ENCODE results near the gene MC1R. TPM values are rescaled to one million over a fixed set of nuclear protein-coding genes. Genes with fewer than 3 reads are reported as not detected.
"Not testable (repeated sequence)": the region's sequence is repeated elsewhere in the genome, so short reads cannot be mapped to it uniquely, and the experiment has no call there.

The MC1R gene
- total RNA-seq, 1 donor from 2014 or later = 5.5 TPM

DNA sequence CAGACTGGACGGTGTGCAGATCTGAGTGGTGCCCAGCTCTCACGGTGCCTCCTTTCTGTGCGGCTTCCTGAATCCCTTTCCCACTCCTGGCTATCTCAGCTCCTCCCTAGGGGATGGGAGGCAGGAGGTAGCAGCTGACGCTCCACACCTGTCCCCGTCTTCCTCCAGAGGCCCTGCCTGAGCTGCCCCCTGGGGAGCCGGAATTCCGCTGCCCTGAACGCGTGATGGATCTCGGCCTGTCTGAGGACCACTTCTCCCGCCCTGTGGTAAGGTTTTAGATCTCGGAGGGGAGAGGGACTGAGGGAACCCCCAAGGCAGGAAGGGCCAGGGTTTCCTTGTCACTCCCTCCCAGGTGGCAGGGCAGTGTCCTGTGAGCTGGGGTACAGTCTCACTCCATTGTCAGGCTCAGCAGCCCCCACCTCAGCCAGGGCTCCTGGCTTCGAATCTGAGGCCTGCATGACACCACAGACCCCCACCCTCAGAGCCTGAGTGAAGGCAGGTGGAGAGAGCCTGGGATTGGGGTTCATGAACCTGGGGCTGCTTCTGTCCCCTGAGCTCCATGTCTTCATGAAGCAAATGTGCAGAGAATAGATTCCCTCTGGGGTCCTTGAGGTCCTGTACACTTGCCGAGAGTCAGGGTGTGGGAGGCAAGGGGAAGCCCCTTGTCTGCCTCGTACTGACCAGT is 36.5 kb downstream of the MC1R start:
- no peak overlapping the region for H3K4me3 Mint-ChIP-seq
- H3K27ac Mint-ChIP-seq = no peak overlapping the region
- H3K27me3 Mint-ChIP-seq (ENCODE audit: insufficient read depth) = peaks cover 3% of the 10 kb centered on the region
- H3K4me1 Mint-ChIP-seq (ENCODE audit: low read depth) = no peaks in the 10 kb centered on the region
- no peak for DNase-seq (ENCODE audit: low spot score)
- intact Hi-C loops (cut with micrococcal nuclease) = no loop called here
- H3K9me3 Mint-ChIP-seq = no peaks in the 10 kb centered on the region
- H3K36me3 Mint-ChIP-seq (ENCODE audit: low read depth) = peaks cover 11% of the 10 kb centered on the region

DNA sequence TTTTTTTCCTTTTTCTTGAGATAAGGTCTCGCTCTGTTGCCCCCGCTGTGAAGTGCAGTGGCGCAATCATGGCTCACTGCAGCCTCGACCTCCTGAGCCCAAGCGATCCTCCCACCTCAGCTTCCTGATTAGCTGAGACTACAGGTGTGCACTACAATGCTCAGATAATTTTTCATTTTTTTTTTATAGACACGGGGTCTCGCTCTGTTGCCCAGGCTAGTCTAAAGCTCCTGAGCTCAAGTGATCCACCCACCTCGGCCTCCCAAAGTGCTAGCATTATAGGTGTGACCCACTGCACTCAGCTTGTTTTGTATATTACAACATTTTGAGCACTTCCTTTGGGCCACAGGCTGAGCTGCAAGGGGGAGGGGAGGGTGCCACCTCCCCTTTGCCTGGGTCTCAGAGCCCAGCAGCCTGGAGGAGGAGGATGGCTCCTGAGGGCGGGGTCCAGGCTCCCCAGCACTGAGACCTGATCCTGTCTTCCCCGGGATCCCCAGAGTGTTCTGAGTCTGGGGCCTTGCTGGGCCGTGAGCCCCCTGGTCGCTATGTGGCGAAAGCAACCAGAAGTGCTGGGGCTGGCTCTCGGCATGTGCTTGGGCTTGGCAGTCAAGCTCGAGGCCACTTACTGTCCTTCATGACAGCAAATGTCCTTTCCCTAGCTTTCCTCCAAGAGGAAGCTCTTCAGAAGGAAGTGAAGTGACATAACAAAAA is 38.0 kb downstream of the MC1R start:
- H3K36me3 Mint-ChIP-seq (ENCODE audit: low read depth) = peaks cover 11% of the 10 kb centered on the region
- no peak for DNase-seq (ENCODE audit: low spot score)
- intact Hi-C loops (cut with micrococcal nuclease) = no loop called here
- H3K4me3 Mint-ChIP-seq = no peak overlapping the region
- no peaks in the 10 kb centered on the region for H3K4me1 Mint-ChIP-seq (ENCODE audit: low read depth)
- no peaks in the 10 kb centered on the region for H3K9me3 Mint-ChIP-seq
- no peak overlapping the region for H3K27ac Mint-ChIP-seq
- H3K27me3 Mint-ChIP-seq (ENCODE audit: insufficient read depth) = no peaks in the 10 kb centered on the region

DNA sequence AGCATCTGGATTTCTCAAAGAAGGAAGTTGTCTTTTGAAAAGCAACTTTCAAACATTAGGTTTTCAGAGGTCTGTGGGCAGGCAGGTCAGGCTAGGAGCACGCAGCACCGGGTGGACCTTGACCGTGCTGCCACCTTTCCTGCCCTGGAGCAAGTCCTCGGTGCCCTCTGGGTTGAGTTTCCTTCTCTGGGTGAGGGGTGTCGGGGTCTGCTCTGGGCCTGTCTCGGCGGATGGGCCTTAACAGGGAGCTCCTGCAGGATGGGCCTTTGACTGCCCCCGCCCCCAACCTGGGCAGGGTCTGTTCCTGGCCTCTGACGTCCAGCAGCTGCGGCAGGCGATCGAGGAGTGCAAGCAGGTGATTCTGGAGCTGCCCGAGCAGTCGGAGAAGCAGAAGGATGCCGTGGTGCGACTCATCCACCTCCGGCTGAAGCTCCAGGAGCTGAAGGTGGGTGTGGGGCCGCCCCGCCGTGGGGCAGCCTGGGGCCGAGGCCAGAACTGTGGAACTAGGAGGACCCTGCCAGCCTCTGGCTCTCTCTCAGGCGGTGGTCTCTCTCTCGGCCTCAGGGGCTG is 38.6 kb downstream of the MC1R start:
- DNase-seq (ENCODE audit: low spot score) = no peak
- H3K27ac Mint-ChIP-seq = no peak overlapping the region

DNA sequence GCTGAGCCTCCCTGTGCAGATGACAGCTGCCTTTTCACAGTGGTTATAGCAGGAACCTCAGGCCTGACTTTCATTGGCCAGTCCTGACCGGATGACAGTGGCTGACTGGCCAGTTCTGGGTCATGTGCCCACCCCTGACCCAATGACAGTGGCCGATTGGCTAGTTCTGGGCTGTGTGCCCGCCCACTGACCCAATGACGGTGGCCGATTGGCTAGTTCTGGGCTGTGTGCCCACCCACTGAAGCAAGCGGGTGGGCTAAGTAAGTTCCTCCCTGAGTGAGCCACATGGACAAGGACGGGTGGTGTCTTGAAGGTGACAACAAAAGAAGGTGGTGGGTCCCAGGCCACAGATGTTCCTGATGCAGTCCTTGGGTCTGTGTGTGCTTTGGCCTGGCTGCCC is 39.4 kb downstream of the MC1R start:
- H3K4me1 Mint-ChIP-seq (ENCODE audit: low read depth) = no peaks in the 10 kb centered on the region
- no peaks in the 10 kb centered on the region for H3K27me3 Mint-ChIP-seq (ENCODE audit: insufficient read depth)
- DNase-seq (ENCODE audit: low spot score) = no peak
- no peak overlapping the region for H3K27ac Mint-ChIP-seq
- no peaks in the 10 kb centered on the region for H3K9me3 Mint-ChIP-seq
- intact Hi-C loops (cut with micrococcal nuclease) = no loop called here
- H3K36me3 Mint-ChIP-seq (ENCODE audit: low read depth) = peaks cover 11% of the 10 kb centered on the region
- no peak overlapping the region for H3K4me3 Mint-ChIP-seq

More for the DNA sequence above, 38.6 kb downstream of the MC1R start:
- intact Hi-C loops (cut with micrococcal nuclease) = no loop called here
- Mint-ChIP-seq H3K27me3 (ENCODE audit: insufficient read depth) (no peaks in the 10 kb centered on the region), H3K4me3 (no peak overlapping the region), H3K4me1 (ENCODE audit: low read depth) (no peaks in the 10 kb centered on the region), H3K9me3 (no peaks in the 10 kb centered on the region), H3K36me3 (ENCODE audit: low read depth) (peaks cover 11% of the 10 kb centered on the region)

DNA sequence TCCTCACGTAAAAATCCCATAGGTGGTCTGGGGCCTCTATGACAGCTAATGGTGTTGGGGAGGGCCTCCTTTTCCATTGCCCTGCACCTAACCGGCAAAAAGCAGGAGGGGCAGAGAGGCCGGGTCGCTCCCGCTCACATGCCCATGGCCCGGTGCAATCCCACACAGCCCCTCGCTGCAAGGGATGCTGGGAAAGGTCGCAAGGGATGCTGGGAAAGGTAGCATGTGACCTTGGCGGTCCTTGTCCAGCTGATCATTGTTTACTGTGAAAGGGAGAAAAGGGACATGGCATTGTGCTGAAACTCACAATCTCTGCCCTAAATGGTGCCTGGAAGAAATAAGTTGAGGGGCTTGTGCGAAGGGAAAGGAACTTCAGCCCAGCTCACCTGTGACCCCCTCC is 39.9 kb downstream of the MC1R start:
- DNase-seq (ENCODE audit: low spot score) = no peak
- no peaks in the 10 kb centered on the region for H3K27me3 Mint-ChIP-seq (ENCODE audit: insufficient read depth)
- H3K4me1 Mint-ChIP-seq (ENCODE audit: low read depth) = no peaks in the 10 kb centered on the region
- H3K27ac Mint-ChIP-seq = no peak overlapping the region
- intact Hi-C loops (cut with micrococcal nuclease) = no loop called here
- H3K4me3 Mint-ChIP-seq = no peak overlapping the region
- no peaks in the 10 kb centered on the region for H3K9me3 Mint-ChIP-seq
- peaks cover 12% of the 10 kb centered on the region for H3K36me3 Mint-ChIP-seq (ENCODE audit: low read depth)

DNA sequence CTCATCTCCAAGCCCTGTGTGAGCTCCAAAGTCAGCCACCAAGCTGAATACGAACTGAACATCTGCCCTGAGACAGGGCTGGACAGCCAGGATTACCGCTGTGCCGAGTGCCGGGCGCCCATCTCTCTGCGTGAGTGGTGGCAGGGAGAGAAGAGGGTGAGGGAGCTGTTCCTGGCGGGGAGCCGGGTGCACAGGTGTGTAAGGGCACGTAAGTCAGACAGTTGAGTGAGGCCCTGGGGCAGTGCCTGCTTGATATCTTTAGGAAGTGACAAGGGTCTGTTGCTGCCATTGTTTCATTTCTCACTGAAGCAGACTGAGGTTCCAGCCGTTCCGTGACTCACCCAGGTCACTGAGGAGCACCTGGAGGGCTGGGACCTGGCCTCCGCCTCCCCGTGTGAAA is 42.3 kb downstream of the MC1R start:
- H3K27ac Mint-ChIP-seq = no peak overlapping the region
- DNase-seq (ENCODE audit: low spot score) = no peak
- no peaks in the 10 kb centered on the region for H3K27me3 Mint-ChIP-seq (ENCODE audit: insufficient read depth)
- H3K4me1 Mint-ChIP-seq (ENCODE audit: low read depth) = no peaks in the 10 kb centered on the region
- intact Hi-C loops (cut with micrococcal nuclease) = no loop called here
- peaks cover 13% of the 10 kb centered on the region for H3K36me3 Mint-ChIP-seq (ENCODE audit: low read depth)
- no peak overlapping the region for H3K4me3 Mint-ChIP-seq
- no peaks in the 10 kb centered on the region for H3K9me3 Mint-ChIP-seq

DNA sequence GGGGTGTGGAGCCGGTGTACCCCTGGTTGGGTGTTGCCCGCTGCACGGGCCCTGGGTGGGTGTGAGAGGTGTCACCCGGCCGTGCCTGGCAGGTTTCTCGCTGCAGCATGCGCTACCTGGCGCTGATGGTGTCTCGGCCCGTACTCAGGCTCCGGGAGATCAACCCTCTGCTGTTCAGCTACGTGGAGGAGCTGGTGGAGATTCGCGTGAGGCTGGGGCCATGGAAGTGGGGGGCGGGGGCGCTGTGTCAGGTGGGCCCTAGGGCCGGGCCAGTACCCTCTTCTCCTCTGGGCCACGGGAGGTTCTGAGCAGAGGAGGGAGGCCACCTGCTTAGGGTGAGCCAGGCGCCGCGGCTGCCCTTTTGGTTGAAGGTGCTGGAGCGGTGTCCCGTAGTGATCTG is 43.3 kb downstream of the MC1R start:
- H3K27ac Mint-ChIP-seq = no peak overlapping the region
- no peak for DNase-seq (ENCODE audit: low spot score)
- H3K4me1 Mint-ChIP-seq (ENCODE audit: low read depth) = no peaks in the 10 kb centered on the region
- H3K9me3 Mint-ChIP-seq = no peaks in the 10 kb centered on the region
- H3K36me3 Mint-ChIP-seq (ENCODE audit: low read depth) = peaks cover 13% of the 10 kb centered on the region
- no peaks in the 10 kb centered on the region for H3K27me3 Mint-ChIP-seq (ENCODE audit: insufficient read depth)
- intact Hi-C loops (cut with micrococcal nuclease) = no loop called here
- no peak overlapping the region for H3K4me3 Mint-ChIP-seq

DNA sequence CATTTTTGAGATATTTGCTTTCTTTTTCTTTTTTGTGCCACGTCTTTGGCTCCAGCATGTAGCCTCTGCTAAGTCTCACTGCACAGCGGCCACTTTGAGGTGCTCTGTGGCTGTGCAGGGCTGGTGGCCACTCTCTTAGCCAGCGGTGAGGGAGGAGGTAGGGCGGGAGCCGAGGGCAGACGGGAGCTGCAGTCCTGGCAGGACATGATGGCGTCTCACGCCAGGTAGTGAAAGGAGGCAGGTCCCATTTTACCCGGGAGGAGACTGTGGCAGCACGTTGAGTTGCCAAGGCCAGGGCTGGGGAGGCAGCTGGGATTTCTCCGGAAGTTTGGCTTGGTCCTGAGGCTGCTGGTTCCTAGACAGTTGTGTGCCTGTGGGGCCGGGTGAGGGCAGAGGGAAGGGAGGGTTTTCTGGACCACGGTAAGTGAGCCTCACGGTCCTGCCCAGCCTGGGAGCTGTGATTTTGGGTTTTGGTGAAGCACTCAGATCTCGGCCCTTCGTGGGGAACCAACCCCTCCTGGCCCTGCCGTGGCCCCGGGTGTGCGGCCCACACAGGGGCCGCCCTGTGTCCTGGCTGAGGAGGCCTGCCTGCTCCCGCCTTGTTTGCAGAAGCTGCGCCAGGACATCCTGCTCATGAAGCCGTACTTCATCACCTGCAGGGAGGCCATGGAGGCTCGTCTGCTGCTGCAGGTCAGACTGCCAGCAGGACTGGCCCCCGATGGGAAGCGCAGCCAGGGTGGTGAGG is 44.3 kb downstream of the MC1R start:
- Mint-ChIP-seq H3K36me3 (ENCODE audit: low read depth) (peaks cover 12% of the 10 kb centered on the region), H3K4me3 (no peak overlapping the region), H3K9me3 (no peaks in the 10 kb centered on the region), H3K4me1 (ENCODE audit: low read depth) (no peaks in the 10 kb centered on the region), H3K27ac (no peak overlapping the region), H3K27me3 (ENCODE audit: insufficient read depth) (no peaks in the 10 kb centered on the region)
- intact Hi-C loops (cut with micrococcal nuclease) = no loop called here
- DNase-seq (ENCODE audit: low spot score) = no peak

DNA sequence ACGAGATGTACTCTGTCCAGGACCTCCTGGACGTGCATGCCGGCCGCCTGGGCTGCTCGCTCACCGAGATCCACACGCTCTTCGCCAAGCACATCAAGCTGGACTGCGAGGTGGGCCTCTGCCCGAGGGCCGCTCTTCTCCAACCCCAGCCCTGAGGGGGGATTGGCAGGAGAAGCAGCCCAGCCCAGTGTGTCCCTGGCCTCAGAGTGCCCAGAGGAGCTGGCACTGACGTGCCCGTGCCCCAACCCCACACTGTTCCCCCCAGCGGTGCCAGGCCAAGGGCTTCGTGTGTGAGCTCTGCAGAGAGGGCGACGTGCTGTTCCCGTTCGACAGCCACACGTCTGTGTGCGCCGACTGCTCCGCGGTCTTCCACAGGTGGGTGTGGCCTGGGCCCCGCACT is 45.5 kb downstream of the MC1R start:
- Mint-ChIP-seq H3K27ac (no peak overlapping the region), H3K9me3 (no peaks in the 10 kb centered on the region), H3K4me3 (no peak overlapping the region), H3K27me3 (ENCODE audit: insufficient read depth) (no peaks in the 10 kb centered on the region), H3K36me3 (ENCODE audit: low read depth) (peaks cover 4% of the 10 kb centered on the region), H3K4me1 (ENCODE audit: low read depth) (no peaks in the 10 kb centered on the region)
- no peak for DNase-seq (ENCODE audit: low spot score)
- intact Hi-C loops (cut with micrococcal nuclease) = no loop called here

DNA sequence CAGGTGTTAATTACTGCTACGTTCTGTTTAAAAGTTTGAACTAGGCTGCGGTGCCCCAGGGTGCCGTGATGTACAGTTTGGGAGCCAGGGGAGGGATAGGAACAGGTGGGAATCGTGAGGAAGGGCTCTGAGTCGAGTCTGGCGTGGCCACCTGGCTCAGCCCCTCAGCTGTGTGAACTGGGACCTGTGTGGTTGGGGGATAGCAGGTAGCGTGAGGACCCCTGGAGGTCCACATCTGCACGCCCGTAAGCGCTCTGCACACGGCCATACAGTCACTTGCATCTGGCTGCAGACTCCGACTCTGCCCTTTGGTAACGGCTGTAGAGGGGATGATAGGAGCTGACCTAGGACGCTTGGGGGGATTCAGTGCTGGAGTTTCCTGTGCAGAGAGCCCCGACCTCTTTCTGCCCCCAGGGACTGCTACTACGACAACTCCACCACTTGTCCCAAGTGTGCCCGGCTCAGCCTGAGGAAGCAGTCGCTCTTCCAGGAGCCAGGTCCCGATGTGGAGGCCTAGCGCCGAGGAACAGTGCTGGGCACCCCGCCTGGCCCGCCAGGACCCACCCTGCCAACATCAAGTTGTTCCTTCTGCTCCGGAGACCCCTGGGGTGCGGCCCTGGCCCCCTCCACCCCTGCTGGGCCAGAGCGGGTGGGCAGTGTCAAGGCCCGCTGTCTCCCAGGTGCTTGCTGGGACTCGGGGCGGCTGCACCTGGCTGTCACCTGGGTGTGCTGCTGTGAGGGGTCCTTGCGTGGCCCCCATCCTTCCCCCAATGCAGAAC is 47.0 kb downstream of the MC1R start:
- Mint-ChIP-seq H3K9me3 (peaks cover 5% of the 10 kb centered on the region), H3K36me3 (ENCODE audit: low read depth) (peaks cover 11% of the 10 kb centered on the region), H3K27ac (no peak overlapping the region), H3K4me1 (ENCODE audit: low read depth) (no peaks in the 10 kb centered on the region), H3K4me3 (no peak overlapping the region), H3K27me3 (ENCODE audit: insufficient read depth) (no peaks in the 10 kb centered on the region)
- intact Hi-C loops (cut with micrococcal nuclease) = no loop called here
- no peak for DNase-seq (ENCODE audit: low spot score)

DNA sequence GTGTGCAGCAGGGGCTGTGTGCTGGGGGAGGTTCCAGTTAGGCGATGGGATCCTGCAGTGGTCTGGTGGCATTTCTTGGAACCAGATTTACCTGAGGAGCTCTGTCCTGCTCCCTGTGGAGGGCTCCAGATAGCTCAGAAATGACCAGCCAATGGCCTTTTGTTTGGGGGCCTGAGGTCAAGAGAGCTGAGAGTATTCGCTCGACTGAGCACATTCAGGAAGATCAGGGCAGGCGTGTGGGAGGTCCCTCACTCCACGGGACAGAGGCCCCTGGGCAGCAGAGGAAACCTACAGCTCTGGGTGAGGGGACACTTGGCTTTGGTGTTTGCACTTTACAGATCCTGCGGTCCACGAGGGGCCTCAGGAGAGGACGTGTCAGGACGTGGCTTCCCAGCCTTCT is 48.1 kb downstream of the MC1R start:
- intact Hi-C loops (cut with micrococcal nuclease) = no loop called here
- Mint-ChIP-seq H3K36me3 (ENCODE audit: low read depth) (peaks cover 15% of the 10 kb centered on the region), H3K27me3 (ENCODE audit: insufficient read depth) (no peaks in the 10 kb centered on the region), H3K4me1 (ENCODE audit: low read depth) (peaks cover 9% of the 10 kb centered on the region), H3K9me3 (peaks cover 5% of the 10 kb centered on the region), H3K27ac (no peak overlapping the region), H3K4me3 (no peak overlapping the region)
- no peak for DNase-seq (ENCODE audit: low spot score)

DNA sequence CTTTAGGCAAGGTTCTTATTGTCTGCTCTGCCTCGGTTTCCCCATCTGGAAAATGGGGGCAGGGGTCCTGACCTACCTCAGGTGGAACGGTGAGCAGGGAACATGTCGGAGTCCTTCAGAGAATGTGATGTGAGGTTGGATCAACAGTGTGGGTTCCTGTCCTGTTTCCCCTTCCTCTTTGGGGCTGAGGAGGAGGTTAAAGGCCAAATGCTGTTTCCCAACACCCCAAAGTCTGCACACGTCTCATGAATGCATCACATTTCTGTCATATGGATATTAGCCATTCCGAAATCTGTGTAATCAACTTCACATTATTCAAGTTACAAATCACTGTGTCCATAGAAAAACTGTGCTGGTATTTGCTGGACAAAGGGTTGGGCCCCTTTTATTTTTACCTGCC is 48.8 kb downstream of the MC1R start:
- H3K4me3 Mint-ChIP-seq; DNase-seq (ENCODE audit: low spot score); intact Hi-C loops (cut with micrococcal nuclease); H3K9me3 Mint-ChIP-seq; H3K27me3 Mint-ChIP-seq (ENCODE audit: insufficient read depth); H3K27ac Mint-ChIP-seq: not testable (repeated sequence)
- Mint-ChIP-seq H3K36me3 (ENCODE audit: low read depth) (peaks cover 15% of the 10 kb centered on the region), H3K4me1 (ENCODE audit: low read depth) (peaks cover 13% of the 10 kb centered on the region)
